ENCODE results near the gene ATP8B4.

GRCh38 chr15:49848282-49848724 is 270.7 kb downstream of the ATP8B4 start:
- TF ChIP-seq, protein P1, sequence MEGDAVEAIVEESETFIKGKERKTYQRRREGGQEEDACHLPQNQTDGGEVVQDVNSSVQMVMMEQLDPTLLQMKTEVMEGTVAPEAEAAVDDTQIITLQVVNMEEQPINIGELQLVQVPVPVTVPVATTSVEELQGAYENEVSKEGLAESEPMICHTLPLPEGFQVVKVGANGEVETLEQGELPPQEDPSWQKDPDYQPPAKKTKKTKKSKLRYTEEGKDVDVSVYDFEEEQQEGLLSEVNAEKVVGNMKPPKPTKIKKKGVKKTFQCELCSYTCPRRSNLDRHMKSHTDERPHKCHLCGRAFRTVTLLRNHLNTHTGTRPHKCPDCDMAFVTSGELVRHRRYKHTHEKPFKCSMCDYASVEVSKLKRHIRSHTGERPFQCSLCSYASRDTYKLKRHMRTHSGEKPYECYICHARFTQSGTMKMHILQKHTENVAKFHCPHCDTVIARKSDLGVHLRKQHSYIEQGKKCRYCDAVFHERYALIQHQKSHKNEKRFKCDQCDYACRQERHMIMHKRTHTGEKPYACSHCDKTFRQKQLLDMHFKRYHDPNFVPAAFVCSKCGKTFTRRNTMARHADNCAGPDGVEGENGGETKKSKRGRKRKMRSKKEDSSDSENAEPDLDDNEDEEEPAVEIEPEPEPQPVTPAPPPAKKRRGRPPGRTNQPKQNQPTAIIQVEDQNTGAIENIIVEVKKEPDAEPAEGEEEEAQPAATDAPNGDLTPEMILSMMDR (IDR thresholded peaks at IDR 0.05): no peak
- TF ChIP-seq POLR2AphosphoS5 (IDR thresholded peaks at IDR 0.05): no peak
- no peak for TF ChIP-seq POLR2A (IDR thresholded peaks at IDR 0.05)
